Measurements from ENCODE around the gene HMGN4. TPM values are rescaled to one million over a fixed set of nuclear protein-coding genes. Genes with fewer than 3 reads are reported as not detected.

HMGN4 gene
- total and polyA plus RNA-seq, 9 of the 15 experiments (the other 6 are each of a cell fraction or from before 2014, with no cell fraction given): 35.4 to 134 (median 94.1) TPM

DNA sequence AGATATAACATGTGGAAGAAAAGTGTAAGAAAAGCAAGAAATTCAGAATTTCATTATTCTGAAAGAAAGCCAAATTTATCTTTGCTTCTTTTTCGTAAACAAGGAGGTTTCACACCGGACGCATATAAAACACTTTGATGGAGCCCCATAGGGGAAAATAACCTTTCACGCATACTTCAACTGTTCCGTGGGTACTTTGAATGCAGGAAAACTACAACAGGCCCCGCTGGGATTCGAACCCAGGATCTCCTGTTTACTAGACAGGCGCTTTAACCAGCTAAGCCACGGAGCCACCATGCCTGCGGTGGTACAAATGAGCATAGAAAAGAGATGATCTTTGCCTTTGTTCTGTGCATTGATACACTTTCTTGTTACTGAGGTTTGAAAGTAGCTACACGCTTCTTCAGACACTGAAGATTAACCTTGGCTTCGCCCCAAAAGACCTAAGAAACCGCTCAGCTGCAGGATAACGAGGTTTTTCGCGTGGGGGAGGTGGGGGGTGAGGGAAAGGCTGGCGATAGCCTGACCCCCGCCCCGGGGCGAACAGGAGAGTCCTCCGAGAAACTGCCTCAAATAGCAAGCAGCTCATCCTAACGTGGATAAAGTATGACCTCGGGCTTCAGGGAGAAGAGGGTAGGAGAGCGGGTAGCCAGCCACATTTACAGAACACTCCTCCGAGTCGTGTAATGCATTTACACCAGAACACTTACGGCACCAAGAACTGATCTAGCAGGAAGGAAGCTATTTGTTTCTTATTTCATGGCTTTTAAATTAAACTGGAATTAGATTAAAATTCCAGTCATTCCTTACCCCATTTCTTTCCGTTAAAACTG is 5.3 kb upstream of the HMGN4 start (continued):
- TF ChIP-seq ATF4 (CRISPR knock-in tag; IDR thresholded peaks at IDR 0.05) (peak; percentile 53; the same call in 1 of the 2 replicates), ZNF696 (CRISPR knock-in tag; conservative IDR thresholded peaks at IDR 0.05) (no peak), HES1 (IDR thresholded peaks at IDR 0.05; ENCODE audit: low read depth) (peak; percentile 38; the same call in 1 of the 2 replicates), BMI1 (IDR thresholded peaks at IDR 0.05; ENCODE audit: low read length) (no peak), TAF7 (tag; IDR thresholded peaks at IDR 0.05) (0 out of 2 replicates have a peak, but pooled peaks have one; percentile 8), SAFB (IDR thresholded peaks at IDR 0.05; ENCODE audit: borderline replicate concordance, low read depth, low read length) (no peak), NBN (IDR thresholded peaks at IDR 0.05; ENCODE audit: low read depth) (peak; percentile 89), ZNF449 (CRISPR knock-in tag; IDR thresholded peaks at IDR 0.05) (no peak), KLF13 (tag; IDR thresholded peaks at IDR 0.05; ENCODE audit: borderline replicate concordance, low read depth) (0 out of 2 replicates have a peak, but pooled peaks have one; percentile 42), ATF1 (CRISPR knock-in tag; IDR thresholded peaks at IDR 0.05) (no peak), ATF1 (tag; IDR thresholded peaks at IDR 0.05) (peak; percentile 78), CREM (IDR thresholded peaks at IDR 0.05; ENCODE audit: low read depth) (peak; percentile 62), TCF3 (CRISPR knock-in tag; IDR thresholded peaks at IDR 0.05) (no peak; the same call in 1 of the 2 replicates), ZNF699 (CRISPR knock-in tag; IDR thresholded peaks at IDR 0.05; ENCODE audit: insufficient replicate concordance) (no peak), E2F4 (CRISPR knock-in tag; IDR thresholded peaks at IDR 0.05; ENCODE audit: low read depth) (no peak), HDAC6 (IDR thresholded peaks at IDR 0.05; ENCODE audit: low read depth, low read length) (peak; percentile 73; the same call in 1 of the 2 replicates), ZBTB5 (IDR thresholded peaks at IDR 0.05) (peak; percentile 84)
- TF ChIP-seq, protein P1, sequence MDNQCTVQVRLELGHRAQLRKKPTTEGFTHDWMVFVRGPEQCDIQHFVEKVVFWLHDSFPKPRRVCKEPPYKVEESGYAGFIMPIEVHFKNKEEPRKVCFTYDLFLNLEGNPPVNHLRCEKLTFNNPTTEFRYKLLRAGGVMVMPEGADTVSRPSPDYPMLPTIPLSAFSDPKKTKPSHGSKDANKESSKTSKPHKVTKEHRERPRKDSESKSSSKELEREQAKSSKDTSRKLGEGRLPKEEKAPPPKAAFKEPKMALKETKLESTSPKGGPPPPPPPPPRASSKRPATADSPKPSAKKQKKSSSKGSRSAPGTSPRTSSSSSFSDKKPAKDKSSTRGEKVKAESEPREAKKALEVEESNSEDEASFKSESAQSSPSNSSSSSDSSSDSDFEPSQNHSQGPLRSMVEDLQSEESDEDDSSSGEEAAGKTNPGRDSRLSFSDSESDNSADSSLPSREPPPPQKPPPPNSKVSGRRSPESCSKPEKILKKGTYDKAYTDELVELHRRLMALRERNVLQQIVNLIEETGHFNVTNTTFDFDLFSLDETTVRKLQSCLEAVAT (IDR thresholded peaks at IDR 0.05): peak in 1 of 2 experiments; percentile 16; a peak in 1 of 4 replicates
- TF ChIP-seq, protein P2, sequence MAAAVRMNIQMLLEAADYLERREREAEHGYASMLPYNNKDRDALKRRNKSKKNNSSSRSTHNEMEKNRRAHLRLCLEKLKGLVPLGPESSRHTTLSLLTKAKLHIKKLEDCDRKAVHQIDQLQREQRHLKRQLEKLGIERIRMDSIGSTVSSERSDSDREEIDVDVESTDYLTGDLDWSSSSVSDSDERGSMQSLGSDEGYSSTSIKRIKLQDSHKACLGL (CRISPR knock-in tag; IDR thresholded peaks at IDR 0.05; ENCODE audit: borderline replicate concordance, poor library complexity, severe bottlenecking): no peak

All from K562 (cell line).